Astrocyte (in vitro differentiated cells and primary cell): ENCODE results near the gene COPZ2. TPM values are rescaled to one million over a fixed set of nuclear protein-coding genes. Genes with fewer than 3 reads are reported as not detected.

Experiments
- DNase-seq: peaks from one replicate; pipeline ENCODE4 v3.0.0-alpha.2; 2010; ENCODE audit warnings: low read depth
- FAIRE-seq: peaks from 2 replicates; lab custom pipeline; 2011; peaks lifted over from hg19 to GRCh38; lab: Jason Lieb, UNC
- H2AFZ ChIP-seq: 2 replicates; pipeline ENCODE4 v1.6.0; 2012; ENCODE audit warnings: low read depth, low read length, inconsistent platforms
- H3K27ac ChIP-seq: 2 replicates; pipeline ENCODE4 v1.5.1; 2011; ENCODE audit warnings: low read depth, low read length, inconsistent platforms
- H3K27me3 ChIP-seq: 2 replicates; pipeline ENCODE4 v1.6.0; 2011; ENCODE audit warnings: low read length, inconsistent platforms; ENCODE audit not compliant: insufficient read depth
- H3K36me3 ChIP-seq: 2 replicates; pipeline ENCODE4 v1.5.1; 2011; ENCODE audit warnings: low read length, inconsistent platforms; ENCODE audit not compliant: insufficient read depth
- H3K4me1 ChIP-seq: 2 replicates; pipeline ENCODE4 v1.5.1; 2011; ENCODE audit warnings: low read length, inconsistent platforms; ENCODE audit not compliant: insufficient read depth
- H3K4me2 ChIP-seq: 2 replicates; pipeline ENCODE4 v1.6.0; 2012; ENCODE audit warnings: low read length, inconsistent platforms
- H3K4me3 ChIP-seq: 2 replicates; pipeline ENCODE4 v1.5.1; 2011; ENCODE audit warnings: low read depth, mild to moderate bottlenecking, low read length, inconsistent platforms; ENCODE audit not compliant: insufficient read depth
- H3K79me2 ChIP-seq: 2 replicates; pipeline ENCODE4 v1.6.0; 2012; ENCODE audit warnings: mild to moderate bottlenecking, low read length, inconsistent platforms; ENCODE audit not compliant: insufficient read depth
- H3K9ac ChIP-seq: 2 replicates; pipeline ENCODE4 v1.6.0; 2012; ENCODE audit warnings: mild to moderate bottlenecking, low read length, inconsistent platforms
- H3K9me3 ChIP-seq: 2 replicates; pipeline ENCODE4 v1.5.1; 2012; ENCODE audit warnings: low read depth, mild to moderate bottlenecking, low read length, inconsistent platforms; ENCODE audit not compliant: insufficient read depth
- H4K20me1 ChIP-seq: 2 replicates; pipeline ENCODE4 v1.6.0; 2012; ENCODE audit warnings: low read length, inconsistent platforms; ENCODE audit not compliant: insufficient read depth
- H3K27ac Mint-ChIP-seq: one replicate; pipeline ENCODE4 v1.8.0; 2021; ENCODE audit warnings: mild to moderate bottlenecking, mixed read lengths; ENCODE audit not compliant: unreplicated experiment
- H3K27me3 Mint-ChIP-seq: one replicate; pipeline ENCODE4 v1.8.0; 2021; ENCODE audit warnings: low read depth, mixed read lengths; ENCODE audit not compliant: unreplicated experiment
- H3K36me3 Mint-ChIP-seq: one replicate; pipeline ENCODE4 v1.8.0; 2021; ENCODE audit warnings: low read depth, mixed read lengths; ENCODE audit not compliant: unreplicated experiment
- H3K4me1 Mint-ChIP-seq: one replicate; pipeline ENCODE4 v1.8.0; 2021; ENCODE audit warnings: low read depth, mixed read lengths; ENCODE audit not compliant: unreplicated experiment
- H3K4me3 Mint-ChIP-seq: one replicate; pipeline ENCODE4 v1.8.0; 2021; ENCODE audit warnings: mild to moderate bottlenecking, moderate library complexity, mixed read lengths; ENCODE audit not compliant: unreplicated experiment
- H3K9me3 Mint-ChIP-seq: one replicate; pipeline ENCODE4 v1.8.0; 2021; ENCODE audit warnings: mild to moderate bottlenecking, mixed read lengths; ENCODE audit not compliant: unreplicated experiment
- EZH2 ChIP-seq: IDR thresholded peaks from 2 replicates; pipeline ENCODE4 v1.6.1; 2012; ENCODE audit warnings: mild to moderate bottlenecking, low read length, inconsistent platforms; ENCODE audit not compliant: insufficient read depth
- total RNA-seq: library from RNA; stranded (reverse); gene quantifications from 2 replicates; pipeline ENCODE4 v1.2.1, GENCODE V29; 2021
- TF ChIP-seq, protein P1 (sequence below): IDR thresholded peaks from 2 replicates; pipeline ENCODE4 v1.5.1; 2011; ENCODE audit warnings: low read depth, mild to moderate bottlenecking, inconsistent platforms, low read length, moderate library complexity; ENCODE audit not compliant: insufficient read depth

The COPZ2 gene
- total RNA-seq, 1 donor from 2014 or later: 25.1 TPM

DNA sequence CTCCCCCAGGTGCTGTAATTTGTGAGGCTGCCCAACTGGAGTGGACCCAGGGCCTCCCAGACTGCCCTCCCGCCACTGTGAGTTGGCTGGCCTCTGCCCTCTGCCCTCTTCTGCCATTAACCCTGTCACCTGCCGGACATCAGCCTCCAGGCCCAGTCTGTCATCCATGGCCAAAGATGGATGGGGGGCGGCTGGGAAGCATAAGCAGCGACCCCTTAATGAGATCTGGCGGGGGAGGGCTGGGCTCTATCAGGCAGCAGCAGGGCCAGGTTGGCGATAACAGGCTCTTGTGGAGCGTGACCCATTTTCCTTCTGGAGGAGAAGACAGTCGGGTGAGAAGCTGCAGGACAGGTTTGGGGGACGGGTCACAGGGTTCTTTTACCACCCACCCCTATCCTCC, 41.4 kb downstream of the COPZ2 start:
- peaks cover 1% of the 10 kb centered on the region for H3K27me3 Mint-ChIP-seq
- no peak overlapping the region for H2AFZ ChIP-seq
- FAIRE-seq (no peak), DNase-seq (no peak)
- no peaks in the 10 kb centered on the region for H3K79me2 ChIP-seq
- H3K4me3 Mint-ChIP-seq: no peak overlapping the region
- H3K9me3 Mint-ChIP-seq: no peaks in the 10 kb centered on the region
- no peak overlapping the region for H3K4me3 ChIP-seq
- TF ChIP-seq EZH2: no peak
- TF ChIP-seq, protein P1, sequence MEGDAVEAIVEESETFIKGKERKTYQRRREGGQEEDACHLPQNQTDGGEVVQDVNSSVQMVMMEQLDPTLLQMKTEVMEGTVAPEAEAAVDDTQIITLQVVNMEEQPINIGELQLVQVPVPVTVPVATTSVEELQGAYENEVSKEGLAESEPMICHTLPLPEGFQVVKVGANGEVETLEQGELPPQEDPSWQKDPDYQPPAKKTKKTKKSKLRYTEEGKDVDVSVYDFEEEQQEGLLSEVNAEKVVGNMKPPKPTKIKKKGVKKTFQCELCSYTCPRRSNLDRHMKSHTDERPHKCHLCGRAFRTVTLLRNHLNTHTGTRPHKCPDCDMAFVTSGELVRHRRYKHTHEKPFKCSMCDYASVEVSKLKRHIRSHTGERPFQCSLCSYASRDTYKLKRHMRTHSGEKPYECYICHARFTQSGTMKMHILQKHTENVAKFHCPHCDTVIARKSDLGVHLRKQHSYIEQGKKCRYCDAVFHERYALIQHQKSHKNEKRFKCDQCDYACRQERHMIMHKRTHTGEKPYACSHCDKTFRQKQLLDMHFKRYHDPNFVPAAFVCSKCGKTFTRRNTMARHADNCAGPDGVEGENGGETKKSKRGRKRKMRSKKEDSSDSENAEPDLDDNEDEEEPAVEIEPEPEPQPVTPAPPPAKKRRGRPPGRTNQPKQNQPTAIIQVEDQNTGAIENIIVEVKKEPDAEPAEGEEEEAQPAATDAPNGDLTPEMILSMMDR: no peak
- no peaks in the 10 kb centered on the region for H3K27me3 ChIP-seq
- H3K9me3 ChIP-seq: no peaks in the 10 kb centered on the region
- H3K9ac ChIP-seq: no peak overlapping the region
- peaks cover 6% of the 10 kb centered on the region for H3K4me1 Mint-ChIP-seq
- no peaks in the 10 kb centered on the region for H4K20me1 ChIP-seq
- H3K36me3 ChIP-seq: no peaks in the 10 kb centered on the region
- no peak overlapping the region for H3K27ac Mint-ChIP-seq
- no peaks in the 10 kb centered on the region for H3K4me1 ChIP-seq
- no peaks in the 10 kb centered on the region for H3K36me3 Mint-ChIP-seq
- no peak overlapping the region for H3K4me2 ChIP-seq
- H3K27ac ChIP-seq: no peak overlapping the region

DNA sequence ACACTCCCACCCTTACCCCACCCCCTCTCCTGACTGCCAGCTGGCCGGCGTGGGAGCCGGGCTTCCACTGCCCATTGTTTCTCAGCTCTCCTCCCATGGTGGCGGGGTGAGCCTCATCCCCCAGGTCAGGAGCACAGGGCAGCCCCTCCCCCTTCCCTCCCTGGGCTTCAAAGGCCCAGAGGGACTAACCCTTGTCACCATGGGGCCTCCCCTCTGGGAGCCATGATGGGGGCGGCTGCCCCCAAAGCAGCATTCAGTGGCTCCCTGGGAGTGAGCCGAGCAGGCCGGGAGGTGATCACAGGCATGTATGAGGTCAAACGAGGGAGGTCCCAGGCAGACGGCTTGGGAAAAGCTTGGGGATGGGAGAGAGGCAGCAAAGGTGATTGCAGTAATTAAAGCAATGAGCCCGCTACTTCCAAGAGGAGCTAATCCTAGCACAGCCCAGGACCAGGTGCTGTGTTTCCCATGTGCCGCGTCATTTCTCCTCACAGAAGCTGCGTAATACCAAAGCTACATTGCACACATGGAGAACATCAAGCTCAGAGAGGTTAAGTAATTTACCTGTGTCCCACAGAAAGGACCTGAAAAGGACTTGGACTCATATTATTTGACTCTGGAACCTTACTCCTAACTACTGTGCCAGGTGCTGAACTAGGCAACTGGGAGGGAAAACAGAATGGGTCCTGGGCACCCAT, 42.2 kb downstream of the COPZ2 start:
- no peaks in the 10 kb centered on the region for H3K36me3 Mint-ChIP-seq
- Histone ChIP-seq H4K20me1 (no peaks in the 10 kb centered on the region), H3K4me3 (no peak overlapping the region), H3K9me3 (no peaks in the 10 kb centered on the region), H3K9ac (no peak overlapping the region), H3K27me3 (no peaks in the 10 kb centered on the region), H3K79me2 (no peaks in the 10 kb centered on the region), H3K4me2 (no peak overlapping the region), H3K36me3 (no peaks in the 10 kb centered on the region), H3K27ac (no peak overlapping the region), H2AFZ (no peak overlapping the region), H3K4me1 (no peaks in the 10 kb centered on the region)
- FAIRE-seq (no peak), DNase-seq (no peak)
- H3K27ac Mint-ChIP-seq: no peak overlapping the region
- H3K4me1 Mint-ChIP-seq: peaks cover 6% of the 10 kb centered on the region
- TF ChIP-seq, protein P1: no peak
- no peak for TF ChIP-seq EZH2
- H3K9me3 Mint-ChIP-seq: no peaks in the 10 kb centered on the region
- H3K4me3 Mint-ChIP-seq: no peak overlapping the region
- peaks cover 1% of the 10 kb centered on the region for H3K27me3 Mint-ChIP-seq

DNA sequence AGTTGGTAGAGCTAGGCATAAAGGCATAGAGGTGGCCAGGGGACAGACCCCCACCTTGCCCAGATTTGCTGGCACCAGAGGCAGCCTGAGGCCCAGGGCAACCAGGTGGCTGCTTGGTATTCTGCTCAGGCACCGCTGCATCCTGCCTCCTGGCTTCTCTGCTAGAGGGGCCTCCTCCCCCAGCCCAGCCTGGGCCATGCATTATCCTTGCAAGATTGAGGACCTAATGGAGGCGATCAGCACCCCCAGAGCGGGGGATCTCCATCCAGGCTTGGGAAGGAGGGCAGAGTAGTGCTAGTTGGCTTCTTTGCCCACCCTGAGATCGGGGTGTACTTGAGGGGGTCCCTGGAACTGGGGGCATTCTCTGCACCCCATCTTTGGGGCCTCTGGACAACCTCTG, 42.9 kb downstream of the COPZ2 start:
- TF ChIP-seq, protein P1: no peak
- no peak for TF ChIP-seq EZH2
- Histone ChIP-seq H3K36me3 (no peaks in the 10 kb centered on the region), H4K20me1 (no peaks in the 10 kb centered on the region), H2AFZ (no peak overlapping the region), H3K4me2 (no peak overlapping the region), H3K4me1 (no peaks in the 10 kb centered on the region), H3K79me2 (no peaks in the 10 kb centered on the region), H3K9me3 (no peaks in the 10 kb centered on the region), H3K27ac (no peak overlapping the region), H3K27me3 (no peaks in the 10 kb centered on the region), H3K4me3 (no peak overlapping the region), H3K9ac (no peak overlapping the region)
- DNase-seq: no peak
- peaks cover 1% of the 10 kb centered on the region for H3K27me3 Mint-ChIP-seq
- H3K9me3 Mint-ChIP-seq: no peaks in the 10 kb centered on the region
- no peak for FAIRE-seq
- H3K4me3 Mint-ChIP-seq: no peak overlapping the region
- peaks cover 6% of the 10 kb centered on the region for H3K4me1 Mint-ChIP-seq
- H3K27ac Mint-ChIP-seq: no peak overlapping the region
- H3K36me3 Mint-ChIP-seq: no peaks in the 10 kb centered on the region
